ENCODE results near the gene FREY1. TPM values are rescaled to one million over a fixed set of nuclear protein-coding genes. Genes with fewer than 3 reads are reported as not detected.

FREY1 gene
- total RNA-seq, 1 donor from 2014 or later = 1.1 TPM

- Mint-ChIP-seq H3K4me3 (ENCODE audit: unreplicated experiment) (no peak overlapping the region), H3K9me3 (ENCODE audit: unreplicated experiment) (no peaks in the 10 kb centered on the region), H3K36me3 (ENCODE audit: low read depth, unreplicated experiment) (peaks cover 40% of the 10 kb centered on the region), H3K27me3 (ENCODE audit: unreplicated experiment) (peaks cover 4% of the 10 kb centered on the region), H3K27ac (ENCODE audit: unreplicated experiment) (no peak overlapping the region), H3K4me1 (ENCODE audit: unreplicated experiment) (peaks cover 8% of the 10 kb centered on the region)
- DNase-seq (ENCODE audit: low spot score) = no peak
- TF ChIP-seq, protein P1, sequence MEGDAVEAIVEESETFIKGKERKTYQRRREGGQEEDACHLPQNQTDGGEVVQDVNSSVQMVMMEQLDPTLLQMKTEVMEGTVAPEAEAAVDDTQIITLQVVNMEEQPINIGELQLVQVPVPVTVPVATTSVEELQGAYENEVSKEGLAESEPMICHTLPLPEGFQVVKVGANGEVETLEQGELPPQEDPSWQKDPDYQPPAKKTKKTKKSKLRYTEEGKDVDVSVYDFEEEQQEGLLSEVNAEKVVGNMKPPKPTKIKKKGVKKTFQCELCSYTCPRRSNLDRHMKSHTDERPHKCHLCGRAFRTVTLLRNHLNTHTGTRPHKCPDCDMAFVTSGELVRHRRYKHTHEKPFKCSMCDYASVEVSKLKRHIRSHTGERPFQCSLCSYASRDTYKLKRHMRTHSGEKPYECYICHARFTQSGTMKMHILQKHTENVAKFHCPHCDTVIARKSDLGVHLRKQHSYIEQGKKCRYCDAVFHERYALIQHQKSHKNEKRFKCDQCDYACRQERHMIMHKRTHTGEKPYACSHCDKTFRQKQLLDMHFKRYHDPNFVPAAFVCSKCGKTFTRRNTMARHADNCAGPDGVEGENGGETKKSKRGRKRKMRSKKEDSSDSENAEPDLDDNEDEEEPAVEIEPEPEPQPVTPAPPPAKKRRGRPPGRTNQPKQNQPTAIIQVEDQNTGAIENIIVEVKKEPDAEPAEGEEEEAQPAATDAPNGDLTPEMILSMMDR (IDR thresholded peaks at IDR 0.05; ENCODE audit: unreplicated experiment) = no peak
Measured at GRCh38 chr11:45877221-45877620, 29.9 kb downstream of the FREY1 start.

DNA sequence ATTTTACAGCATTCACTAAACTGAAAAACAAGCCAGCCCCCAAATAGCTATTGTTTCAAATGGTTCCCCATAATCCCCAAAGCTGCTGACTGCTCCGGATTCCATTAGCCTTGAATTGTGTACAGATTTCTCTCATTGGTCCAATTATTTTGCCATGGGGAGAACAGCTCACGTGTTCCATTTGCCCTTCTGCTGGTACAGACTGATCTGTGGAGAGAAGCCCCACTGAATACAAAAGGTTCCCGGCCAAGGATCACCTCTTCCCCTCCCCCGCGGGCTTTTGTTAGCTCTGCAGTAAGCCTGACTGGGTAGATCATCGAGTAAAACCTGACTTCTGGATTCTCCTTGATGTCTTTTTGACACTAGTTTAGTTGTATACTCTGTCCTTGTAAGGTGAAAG is 30.7 kb downstream of the FREY1 start:
- Mint-ChIP-seq H3K4me1 (ENCODE audit: unreplicated experiment) (peaks cover 8% of the 10 kb centered on the region), H3K27me3 (ENCODE audit: unreplicated experiment) (peaks cover 4% of the 10 kb centered on the region), H3K27ac (ENCODE audit: unreplicated experiment) (no peak overlapping the region), H3K9me3 (ENCODE audit: unreplicated experiment) (no peaks in the 10 kb centered on the region), H3K36me3 (ENCODE audit: low read depth, unreplicated experiment) (peaks cover 39% of the 10 kb centered on the region), H3K4me3 (ENCODE audit: unreplicated experiment) (no peak overlapping the region)
- TF ChIP-seq, protein P1 (IDR thresholded peaks at IDR 0.05; ENCODE audit: unreplicated experiment) = no peak
- DNase-seq (ENCODE audit: low spot score) = no peak

DNA sequence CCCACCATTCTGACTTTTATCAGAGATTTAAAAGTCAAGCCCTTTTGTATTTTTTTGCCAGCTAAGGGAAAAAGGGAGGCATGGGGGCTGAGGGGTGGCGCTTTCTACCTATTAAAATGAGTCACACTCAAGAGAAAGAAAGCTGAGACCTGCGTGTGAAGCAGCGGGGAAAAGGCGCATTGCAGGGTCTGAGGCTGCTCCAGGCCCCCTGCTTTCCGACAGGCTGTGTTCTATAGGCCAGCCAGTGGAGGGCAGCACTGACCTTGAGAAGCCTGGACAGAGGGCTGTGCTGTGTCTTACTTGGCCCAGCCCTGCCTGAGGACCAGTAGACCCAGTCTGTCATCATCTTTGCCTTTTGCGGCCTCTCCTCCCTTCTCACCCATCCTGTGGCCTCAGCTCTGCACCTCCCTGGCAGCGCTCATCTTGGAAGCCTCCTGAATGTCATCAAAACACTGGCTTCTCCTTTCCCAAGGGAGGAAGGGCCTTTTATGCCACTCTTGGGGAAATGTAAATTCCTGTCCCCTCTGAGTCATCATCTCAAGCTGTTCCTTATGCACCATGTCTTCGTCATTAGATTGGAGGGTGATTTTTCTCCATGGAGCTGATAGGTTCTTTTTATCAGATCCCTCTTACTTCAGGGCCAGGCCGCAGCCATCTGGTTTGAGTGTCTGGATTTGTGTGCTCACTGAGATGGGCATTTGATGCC is 34.3 kb downstream of the FREY1 start:
- TF ChIP-seq, protein P1 (IDR thresholded peaks at IDR 0.05; ENCODE audit: unreplicated experiment) = peak; percentile 60
- Mint-ChIP-seq H3K4me1 (ENCODE audit: unreplicated experiment) (peaks cover 8% of the 10 kb centered on the region), H3K27ac (ENCODE audit: unreplicated experiment) (peak overlapping the region; percentile 24), H3K9me3 (ENCODE audit: unreplicated experiment) (no peaks in the 10 kb centered on the region), H3K4me3 (ENCODE audit: unreplicated experiment) (no peak overlapping the region), H3K36me3 (ENCODE audit: low read depth, unreplicated experiment) (peaks cover 41% of the 10 kb centered on the region), H3K27me3 (ENCODE audit: unreplicated experiment) (no peaks in the 10 kb centered on the region)
- DNase-seq (ENCODE audit: low spot score) = peak; percentile 78

- H3K4me1 Mint-ChIP-seq (ENCODE audit: unreplicated experiment) = peaks cover 8% of the 10 kb centered on the region
- H3K27me3 Mint-ChIP-seq (ENCODE audit: unreplicated experiment) = peaks cover under 1% of the 10 kb centered on the region
- no peak overlapping the region for H3K27ac Mint-ChIP-seq (ENCODE audit: unreplicated experiment)
- TF ChIP-seq, protein P1 (IDR thresholded peaks at IDR 0.05; ENCODE audit: unreplicated experiment) = no peak
- peaks cover 38% of the 10 kb centered on the region for H3K36me3 Mint-ChIP-seq (ENCODE audit: low read depth, unreplicated experiment)
- H3K4me3 Mint-ChIP-seq (ENCODE audit: unreplicated experiment) = no peak overlapping the region
- H3K9me3 Mint-ChIP-seq (ENCODE audit: unreplicated experiment) = no peaks in the 10 kb centered on the region
- no peak for DNase-seq (ENCODE audit: low spot score)
Measured at GRCh38 chr11:45871638-45872037, 35.4 kb downstream of the FREY1 start.

DNA sequence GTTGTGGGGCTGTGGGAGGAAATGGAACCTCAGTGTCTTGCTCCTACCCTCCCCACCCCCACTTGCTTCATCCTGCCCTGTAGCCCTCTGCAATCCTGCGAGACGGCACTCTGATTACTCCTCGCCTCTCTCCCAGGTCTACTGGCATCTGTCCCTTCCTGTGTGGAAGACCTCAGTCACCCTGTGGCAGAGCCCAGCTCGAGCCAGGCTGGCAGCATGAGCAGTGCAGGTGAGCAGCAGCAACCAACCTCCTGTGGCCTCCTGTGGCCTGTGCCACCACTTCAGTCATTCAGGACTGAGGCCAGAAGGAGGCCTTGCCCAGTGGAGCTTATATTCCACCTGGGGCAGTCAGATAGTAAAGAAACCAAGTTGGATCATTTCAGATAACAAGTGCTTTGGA is 36.4 kb downstream of the FREY1 start:
- Mint-ChIP-seq H3K27me3 (ENCODE audit: unreplicated experiment) (peaks cover 3% of the 10 kb centered on the region), H3K4me3 (ENCODE audit: unreplicated experiment) (no peak overlapping the region), H3K4me1 (ENCODE audit: unreplicated experiment) (no peaks in the 10 kb centered on the region), H3K36me3 (ENCODE audit: low read depth, unreplicated experiment) (peaks cover 37% of the 10 kb centered on the region), H3K9me3 (ENCODE audit: unreplicated experiment) (no peaks in the 10 kb centered on the region), H3K27ac (ENCODE audit: unreplicated experiment) (no peak overlapping the region)
- TF ChIP-seq, protein P1 (IDR thresholded peaks at IDR 0.05; ENCODE audit: unreplicated experiment) = no peak
- no peak for DNase-seq (ENCODE audit: low spot score)

Measured in endothelial cell (in vitro differentiated cells).